ENCODE data around the gene PSEN1. TPM values are rescaled to one million over a fixed set of nuclear protein-coding genes. Genes with fewer than 3 reads are reported as not detected.
A peak's percentile ranks its signal among the peaks of the same experiment; 100 is the strongest.

The PSEN1 gene
- total RNA-seq, 3 donors from 2014 or later = 93.8 to 147 (median 100.0) TPM

GRCh38 chr14:73236752-73237218, 100.5 kb downstream of the PSEN1 start:
- H3K36me3 ChIP-seq (ENCODE audit: low read depth) = no peaks in the 10 kb centered on the region
- no peak for TF ChIP-seq CTCF (IDR thresholded peaks at IDR 0.05)
- H3K4me3 ChIP-seq = no peak overlapping the region
- peaks cover 24% of the 10 kb centered on the region for H3K4me1 ChIP-seq (ENCODE audit: low read depth)
- no peaks in the 10 kb centered on the region for H3K9me3 ChIP-seq
- no peak for DNase-seq
- intact Hi-C loops (cut with DNase I, micrococcal nuclease) = no loop called here
- ATAC-seq = no peak

- intact Hi-C loops (cut with DNase I, micrococcal nuclease) = no loop called here
- DNase-seq (peak in 2 of 3 donors; percentile 56 to 73), ATAC-seq (peak; percentile 84)
- Histone ChIP-seq H3K4me3 (no peak within 1 kb of the TSS), H3K9me3 (no peaks in the 10 kb centered on the region), H3K36me3 (ENCODE audit: low read depth) (no peaks in the 10 kb centered on the region), H3K4me1 (ENCODE audit: low read depth) (peaks cover 24% of the 10 kb centered on the region)
- no peak for TF ChIP-seq CTCF (IDR thresholded peaks at IDR 0.05)
Observed at GRCh38 chr14:73237219-73237785, 101.0 kb downstream of the PSEN1 start, which contains the start of gene PAPLN. PAPLN (plus strand) TSS chr14:73237506; CDS start chr14:73239779, 2,273 bp downstream.

- ATAC-seq (peak; percentile 50), DNase-seq (no peak)
- Histone ChIP-seq H3K36me3 (ENCODE audit: low read depth) (no peaks in the 10 kb centered on the region), H3K4me3 (no peak overlapping the region), H3K4me1 (ENCODE audit: low read depth) (peaks cover 24% of the 10 kb centered on the region), H3K9me3 (no peaks in the 10 kb centered on the region)
- no peak for TF ChIP-seq CTCF (IDR thresholded peaks at IDR 0.05)
- intact Hi-C loops (cut with DNase I, micrococcal nuclease) = no loop called here
Observed at GRCh38 chr14:73237786-73238423, 101.6 kb downstream of the PSEN1 start.

GRCh38 chr14:73238424-73238852, 102.1 kb downstream of the PSEN1 start:
- H3K4me1 ChIP-seq (ENCODE audit: low read depth) = peaks cover 24% of the 10 kb centered on the region
- DNase-seq (peak in 1 of 3 donors; percentile 29), ATAC-seq (peak; percentile 6)
- no peaks in the 10 kb centered on the region for H3K9me3 ChIP-seq
- H3K4me3 ChIP-seq = no peak overlapping the region
- no peak for TF ChIP-seq CTCF (IDR thresholded peaks at IDR 0.05)
- H3K36me3 ChIP-seq (ENCODE audit: low read depth) = no peaks in the 10 kb centered on the region
- intact Hi-C loops (cut with DNase I, micrococcal nuclease) = no loop called here

GRCh38 chr14:73238941-73239340, 102.6 kb downstream of the PSEN1 start:
- intact Hi-C loops (cut with DNase I, micrococcal nuclease) = no loop called here
- peaks cover 24% of the 10 kb centered on the region for H3K4me1 ChIP-seq (ENCODE audit: low read depth)
- H3K9me3 ChIP-seq = no peaks in the 10 kb centered on the region
- no peaks in the 10 kb centered on the region for H3K36me3 ChIP-seq (ENCODE audit: low read depth)
- no peak overlapping the region for H3K4me3 ChIP-seq
- DNase-seq (peak in 1 of 3 donors; percentile 38), ATAC-seq (no peak)
- no peak for TF ChIP-seq CTCF (IDR thresholded peaks at IDR 0.05)

All from mucosa of descending colon (tissue), 3 donors.